HG03139 (cell line): ENCODE measurements around the gene SPRY4.
"Not testable (repeated sequence)": the region's sequence is repeated elsewhere in the genome, so short reads cannot be mapped to it uniquely, and the experiment has no call there.

Experiments
- ATAC-seq: cut with Tn5 transposase; IDR thresholded peaks from one replicate; pipeline ENCODE4 v1.9.1; 2021; ENCODE audit not compliant: unreplicated experiment

The SPRY4 gene

DNA sequence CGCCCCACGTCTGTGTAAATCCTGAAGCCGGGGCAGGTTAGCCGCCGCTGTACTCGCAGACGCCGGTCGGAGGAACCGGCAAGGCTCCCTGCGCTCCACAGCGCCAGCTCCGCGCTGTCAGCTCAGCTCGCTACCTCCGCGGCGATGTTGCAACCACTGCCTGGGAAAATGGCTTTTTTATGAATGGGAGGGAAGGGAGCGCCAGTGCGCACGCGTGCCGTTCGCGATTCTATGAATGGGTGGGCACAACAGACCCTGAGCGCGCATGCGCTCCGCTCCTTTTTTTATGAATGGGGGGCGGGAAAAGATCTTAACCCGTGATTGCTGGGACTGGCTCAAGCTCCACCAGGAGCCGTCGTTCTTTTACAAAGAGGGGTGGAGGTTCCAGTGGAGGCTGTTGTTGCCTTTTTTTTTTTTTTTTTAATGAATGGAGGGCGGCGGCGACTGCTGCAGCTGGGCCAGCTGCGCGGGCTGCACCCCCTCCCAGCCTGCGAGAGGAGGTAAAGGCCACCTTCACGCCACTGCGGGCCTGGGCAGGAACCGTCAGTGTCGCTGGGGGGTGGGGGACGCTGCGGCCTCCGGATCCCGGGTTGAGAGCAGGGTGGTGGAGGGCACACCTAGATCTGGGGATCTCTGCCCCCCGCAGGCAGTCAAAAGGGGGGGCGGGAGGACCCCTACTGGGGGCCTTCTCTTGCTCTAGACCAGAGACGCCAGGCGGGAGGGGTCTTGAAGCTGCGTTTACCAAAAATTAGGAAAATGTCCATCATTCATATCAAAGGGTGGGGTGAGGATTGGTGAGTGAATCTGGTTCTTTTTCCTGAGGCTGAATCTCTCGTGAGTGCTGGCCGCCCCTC lies at the start of gene SPRY4:
Gene SPRY4, minus strand, starts transcription at position 151 of the 854 bp plus-strand sequence. CDS start 9,913 bp downstream, outside the sequence.
- peak; percentile 56 for ATAC-seq

DNA sequence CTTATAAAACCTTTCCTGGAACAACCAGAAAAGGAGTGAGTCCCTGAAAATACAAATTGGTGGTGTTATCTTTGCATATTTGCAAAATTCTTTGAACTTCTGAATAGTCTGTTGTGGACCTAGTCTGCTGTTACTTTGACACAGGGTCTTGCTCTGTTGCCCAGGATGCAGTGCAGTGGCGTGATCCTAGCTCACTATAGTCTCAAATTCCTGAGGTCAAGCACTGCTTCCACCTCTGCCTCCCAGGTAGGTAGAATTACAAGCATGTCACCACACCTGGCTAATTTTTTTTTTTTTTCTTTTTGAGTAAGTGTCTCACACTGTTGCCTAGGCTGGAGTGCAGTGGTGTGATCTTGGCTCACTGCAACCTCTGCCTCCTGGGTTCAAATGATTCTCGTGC lies 43.7 kb upstream of the SPRY4 start:
- ATAC-seq, result no peak

DNA sequence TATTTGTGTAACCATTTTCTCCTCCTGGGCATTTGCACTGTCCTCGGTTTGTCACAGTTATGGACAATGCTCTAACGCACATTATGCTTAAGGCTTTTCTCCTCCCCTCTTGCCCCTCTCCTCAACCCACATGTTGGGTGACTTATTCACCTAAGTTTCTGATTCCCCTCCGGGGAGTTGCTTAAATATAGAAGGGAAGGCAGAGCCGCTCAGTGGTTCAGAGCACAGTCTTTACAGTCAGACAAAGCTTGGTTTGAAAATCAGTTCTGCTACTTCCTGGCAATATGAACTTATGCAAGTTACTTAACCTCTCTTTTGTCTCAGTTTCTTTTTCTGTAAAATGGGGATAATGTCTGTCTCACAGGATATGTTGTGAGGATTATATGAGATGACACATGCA lies 41.2 kb upstream of the SPRY4 start:
- no peak for ATAC-seq

DNA sequence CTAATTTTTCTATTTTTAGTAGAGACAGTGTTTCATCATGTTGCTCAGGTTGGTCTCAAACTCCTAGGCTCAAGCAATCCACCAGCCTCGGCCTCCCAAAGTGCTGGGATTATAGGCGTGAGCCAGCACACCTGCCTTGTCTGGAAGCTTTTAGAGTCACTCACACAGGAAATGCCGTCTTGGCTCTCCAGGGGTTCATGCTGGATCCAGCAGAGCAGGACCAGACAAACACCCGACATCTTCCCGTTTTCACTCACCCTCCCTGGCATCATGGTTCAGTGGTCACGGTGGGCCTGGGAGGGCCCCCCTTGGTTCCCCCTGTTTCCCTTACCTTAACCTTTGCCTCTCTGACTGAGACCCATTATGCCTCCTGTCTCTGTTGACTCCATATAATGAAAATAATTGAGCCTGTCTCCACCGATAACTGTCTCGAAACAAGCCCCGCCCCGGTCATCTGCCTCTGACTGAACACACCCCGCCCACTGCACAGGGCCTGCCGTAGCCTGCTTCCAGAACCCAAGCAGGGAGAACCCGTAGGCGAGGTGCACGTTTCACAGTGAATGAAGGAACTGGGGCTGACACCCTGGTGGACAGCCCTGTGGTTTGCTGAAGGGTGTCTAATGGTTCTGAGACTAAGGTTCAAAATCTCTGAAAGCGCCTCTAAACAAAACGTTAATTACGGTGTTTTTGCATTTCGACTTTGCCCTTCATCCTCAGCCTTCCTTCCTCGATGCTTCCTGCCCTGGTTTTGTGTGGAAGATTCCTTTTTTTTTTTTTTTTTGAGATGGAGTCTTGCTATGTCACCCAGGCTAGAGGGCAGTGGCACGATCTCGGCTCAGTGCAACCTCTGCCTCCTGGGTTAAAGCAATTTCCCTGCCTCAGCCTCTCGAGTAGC lies 39.7 kb upstream of the SPRY4 start:
- no peak for ATAC-seq

- no peak for ATAC-seq
Measured at GRCh38 chr5:142363619-142363963, 38.8 kb upstream of the SPRY4 start.

DNA sequence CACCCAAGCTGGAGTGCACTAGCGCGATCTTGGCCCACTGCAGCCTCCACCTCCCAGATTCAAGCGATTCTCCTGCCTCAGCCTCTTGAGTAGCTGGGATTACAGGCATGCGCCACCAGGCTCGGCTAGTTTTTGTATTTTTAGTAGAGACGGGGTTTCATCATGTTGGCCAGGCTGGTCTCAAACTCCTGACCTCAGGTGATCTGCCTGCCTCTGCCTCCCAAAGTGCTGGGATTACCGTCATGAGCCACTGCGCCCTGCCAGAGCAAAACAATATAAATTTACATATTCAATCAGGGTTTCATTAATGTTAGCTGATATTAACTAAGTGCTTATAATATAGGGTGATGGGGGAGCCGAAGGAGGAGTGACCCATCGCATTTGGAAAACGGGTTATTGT lies 37.4 kb upstream of the SPRY4 start:
- ATAC-seq, result not testable (repeated sequence)

DNA sequence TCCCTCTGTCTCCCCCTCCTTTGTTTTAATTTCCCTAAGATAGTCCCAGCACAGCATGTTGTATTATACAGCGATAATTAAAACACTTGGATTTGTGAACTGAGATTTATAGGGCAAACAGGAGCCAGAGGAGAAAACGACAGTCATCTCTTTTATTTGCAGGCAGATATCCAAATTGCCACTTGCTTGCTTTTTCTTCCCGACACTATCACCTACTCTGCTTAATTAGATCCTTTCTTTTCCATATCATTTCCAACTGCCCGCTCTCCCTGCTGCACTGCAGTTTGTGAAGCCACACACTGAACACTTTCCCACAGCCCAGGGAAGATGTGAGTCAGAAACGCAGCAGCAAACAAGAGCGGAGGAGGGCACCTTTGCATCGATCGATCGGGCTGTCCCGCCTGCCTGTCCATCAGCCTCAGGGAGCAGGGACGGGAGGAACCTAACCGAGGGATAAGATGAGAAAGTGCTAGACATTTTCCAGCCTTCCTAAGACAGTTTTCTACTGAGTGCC lies 35.8 kb upstream of the SPRY4 start:
- ATAC-seq, result no peak

GRCh38 chr5:142360051-142360498 lies 35.3 kb upstream of the SPRY4 start:
- no peak for ATAC-seq

DNA sequence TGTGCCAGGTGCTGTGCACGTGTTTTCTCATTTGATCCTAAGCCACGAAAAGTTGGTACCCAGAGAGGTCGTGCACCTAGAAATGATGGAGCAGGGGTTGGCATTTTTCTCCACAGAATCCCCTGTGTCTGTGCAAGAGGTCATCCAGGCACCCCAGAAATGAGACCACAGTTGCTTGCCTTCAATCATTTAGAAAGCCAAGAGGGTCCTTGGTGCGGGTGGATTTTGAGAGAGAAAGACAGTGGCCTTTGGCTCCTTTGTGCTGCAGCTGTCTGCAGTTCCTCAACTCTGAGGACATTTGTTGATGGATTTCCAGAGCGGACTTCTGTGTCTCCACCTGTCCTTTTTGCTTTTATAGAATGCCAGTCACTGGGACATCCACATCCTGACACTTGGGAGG lies 33.8 kb upstream of the SPRY4 start:
- no peak for ATAC-seq

DNA sequence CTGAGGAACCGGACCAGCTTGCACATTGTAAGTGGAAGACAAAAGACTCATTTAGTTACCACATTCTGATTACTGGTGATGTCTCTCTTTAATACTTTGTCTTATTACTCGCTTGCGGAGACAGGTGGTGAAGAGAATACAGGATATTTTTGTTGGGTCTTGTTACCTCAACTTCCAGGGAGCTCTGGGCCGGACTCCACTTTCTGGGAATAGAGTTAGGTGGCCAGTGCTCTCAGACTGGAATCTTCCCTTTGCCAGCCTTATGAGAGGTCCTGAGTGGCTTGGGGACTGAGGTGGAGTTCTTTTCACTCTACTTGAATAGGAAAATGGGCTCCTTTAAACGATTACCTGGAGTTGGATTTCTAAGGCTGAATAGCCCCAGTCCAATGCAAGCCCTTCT lies 33.3 kb upstream of the SPRY4 start:
- no peak for ATAC-seq

DNA sequence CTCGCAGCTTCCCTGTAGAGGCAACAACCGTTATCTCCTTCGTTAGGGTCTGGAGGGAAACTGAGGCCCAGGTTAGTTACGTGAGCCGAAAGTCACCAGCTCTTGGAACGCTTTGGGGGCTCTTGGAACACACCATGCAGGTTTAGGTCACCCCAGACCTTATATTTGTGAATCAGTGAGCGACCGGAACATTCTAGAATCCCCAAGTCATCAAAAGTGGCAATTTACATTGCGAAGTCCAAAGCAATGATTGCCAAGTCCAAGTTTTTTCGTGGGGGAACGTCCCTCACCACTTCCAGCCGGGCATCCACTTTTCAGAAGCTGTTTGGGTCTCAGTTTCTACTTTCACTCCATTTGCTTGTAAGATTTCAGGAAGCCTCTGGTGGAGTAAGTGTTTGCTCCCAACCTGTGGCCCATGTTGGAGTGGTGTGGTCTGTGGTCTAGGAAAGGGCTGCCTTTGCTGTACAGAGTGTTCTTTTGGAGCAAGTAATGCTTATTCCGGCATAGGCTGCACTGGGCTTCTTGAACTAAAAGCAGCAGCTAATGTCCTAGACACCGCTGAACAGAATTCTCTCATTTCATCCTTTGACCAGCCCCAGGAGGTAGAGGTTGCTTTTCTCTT lies 32.8 kb upstream of the SPRY4 start:
- no peak for ATAC-seq

GRCh38 chr5:142356716-142357468 lies 32.1 kb upstream of the SPRY4 start:
- ATAC-seq, result peak; percentile 91

DNA sequence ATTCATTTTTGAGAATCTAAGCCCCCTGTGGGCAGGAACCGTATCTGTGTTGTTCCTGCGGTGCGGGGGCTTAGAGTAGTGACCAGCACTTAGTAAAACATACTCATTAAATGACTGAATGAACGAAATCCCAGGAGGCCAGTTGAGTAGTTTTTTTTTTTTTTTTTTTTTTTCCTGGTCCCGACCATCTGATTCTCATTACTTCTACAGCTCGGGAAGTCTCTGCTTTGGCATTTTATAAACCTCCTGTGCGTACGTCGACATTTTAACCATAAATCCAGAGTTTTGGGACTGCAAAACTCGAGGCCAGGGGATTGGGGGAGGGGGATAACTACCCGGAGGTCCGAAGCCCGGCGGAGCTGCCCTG lies 31.5 kb upstream of the SPRY4 start:
- ATAC-seq, result no peak

DNA sequence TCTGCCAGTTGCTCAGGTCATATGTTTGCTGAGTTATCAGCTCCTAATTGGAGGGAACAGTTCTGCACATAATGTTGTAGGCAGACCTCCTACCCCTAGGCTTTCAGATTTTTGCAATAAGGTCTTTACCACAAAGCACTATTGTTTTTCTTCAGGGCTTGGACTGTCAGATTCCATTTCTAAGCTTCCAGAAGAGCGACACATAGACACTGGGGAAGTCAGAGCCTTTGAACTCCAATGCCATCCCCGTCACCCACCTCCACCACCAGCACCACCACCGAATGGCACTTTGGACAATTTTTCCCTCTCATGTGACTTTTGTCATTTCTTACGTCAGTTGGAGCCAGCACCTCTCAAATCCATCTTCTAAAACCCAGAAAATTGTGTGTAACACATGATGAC lies 28.3 kb upstream of the SPRY4 start:
- no peak for ATAC-seq

- no peak for ATAC-seq
Measured at GRCh38 chr5:142350021-142350420, 25.2 kb upstream of the SPRY4 start.

DNA sequence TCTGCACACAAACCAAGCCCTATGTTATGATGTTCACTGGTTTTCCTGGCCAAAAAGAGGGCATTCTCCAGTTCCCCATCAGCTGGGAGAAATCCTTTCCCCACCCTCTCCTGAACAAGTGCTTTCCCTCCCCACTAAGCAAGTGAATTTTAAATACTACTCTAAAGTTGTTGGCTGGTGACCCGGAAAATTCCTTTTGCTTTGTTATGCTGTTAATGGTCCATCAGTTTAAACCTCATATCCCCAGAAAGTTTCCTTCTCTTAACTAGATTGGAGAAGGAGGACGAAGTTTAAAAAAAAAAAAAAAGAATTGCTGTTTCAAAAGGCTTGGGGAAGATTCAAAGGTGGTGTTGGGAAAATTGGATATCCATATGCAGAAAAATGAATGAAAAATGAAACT lies 21.9 kb upstream of the SPRY4 start:
- no peak for ATAC-seq

DNA sequence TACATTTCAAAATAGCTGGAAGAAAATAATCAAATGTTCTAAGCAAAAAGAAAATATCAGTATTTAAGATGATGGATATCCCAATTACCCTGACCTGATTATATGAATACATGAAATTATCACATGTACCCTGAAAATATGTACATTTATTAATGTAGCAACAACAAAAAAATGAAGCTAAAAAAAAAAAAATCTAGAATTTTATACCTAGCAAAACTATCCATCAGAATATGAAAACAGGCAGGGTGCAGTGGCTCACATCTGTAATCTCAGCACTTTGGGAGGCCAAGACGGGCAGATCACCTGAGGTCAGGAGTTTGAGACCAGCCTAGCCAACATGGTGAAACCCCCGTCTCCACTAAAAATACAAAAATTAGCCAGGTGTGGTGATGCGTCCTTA lies 20.1 kb upstream of the SPRY4 start:
- not testable (repeated sequence) for ATAC-seq

DNA sequence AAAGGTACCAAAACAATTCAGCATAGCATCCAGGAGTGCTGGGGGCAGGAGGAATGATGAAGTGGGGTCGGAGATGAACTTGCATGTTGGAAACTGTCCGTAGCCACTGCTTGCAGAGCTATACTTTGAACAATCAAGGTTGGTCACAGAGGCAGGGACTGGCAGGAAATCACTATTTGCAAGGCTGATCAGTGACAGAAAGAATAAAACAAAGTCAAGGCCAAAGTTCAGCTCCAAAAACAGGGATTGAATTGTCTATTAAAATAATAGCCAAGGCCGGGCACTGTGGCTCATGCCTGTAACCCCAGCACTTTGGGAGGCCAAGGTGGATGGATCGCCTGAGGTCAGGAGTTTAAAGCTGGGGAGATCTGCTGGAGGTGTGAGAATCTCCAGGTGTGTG lies 18.7 kb upstream of the SPRY4 start:
- ATAC-seq, result no peak

DNA sequence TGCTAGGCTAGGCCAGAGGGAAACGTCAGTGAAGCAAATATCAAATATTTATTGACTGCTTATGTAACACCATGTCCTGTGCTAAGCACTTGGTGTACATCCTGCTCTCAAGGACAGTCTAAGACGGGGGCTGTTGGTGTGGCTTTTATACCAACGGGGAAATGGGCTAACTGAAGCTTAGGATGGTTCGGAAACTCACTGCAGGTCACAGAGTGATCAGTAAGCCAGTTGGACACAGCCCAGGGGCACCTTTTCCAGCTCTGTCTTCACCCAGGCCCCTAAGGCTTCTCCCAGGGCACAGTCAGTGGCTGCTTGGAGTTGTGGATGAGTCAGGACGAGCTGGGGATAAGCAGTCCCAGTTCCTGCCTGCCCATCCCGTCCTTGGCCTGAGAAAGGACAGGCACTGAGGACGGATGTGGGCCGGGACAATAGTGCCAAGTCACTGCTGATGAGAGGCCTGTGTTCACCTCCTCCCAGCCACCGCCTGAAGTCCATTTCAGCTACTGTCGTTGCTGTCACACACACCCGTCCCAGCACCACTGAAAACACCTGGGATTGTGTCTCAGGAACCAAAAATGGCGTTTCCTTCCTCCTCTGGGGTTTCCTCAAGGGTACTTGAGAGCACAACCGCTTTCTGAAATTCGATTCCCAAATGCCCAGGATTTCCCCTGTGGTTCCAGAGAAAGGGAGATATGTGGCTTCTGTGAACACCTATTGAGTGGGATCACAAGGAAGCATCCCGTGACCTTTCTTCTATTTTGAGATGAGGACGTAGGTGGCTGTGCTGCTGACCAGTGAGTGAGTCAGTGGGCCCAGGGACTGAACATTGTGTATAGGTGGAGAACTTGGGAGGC lies 17.5 kb upstream of the SPRY4 start:
- no peak for ATAC-seq

DNA sequence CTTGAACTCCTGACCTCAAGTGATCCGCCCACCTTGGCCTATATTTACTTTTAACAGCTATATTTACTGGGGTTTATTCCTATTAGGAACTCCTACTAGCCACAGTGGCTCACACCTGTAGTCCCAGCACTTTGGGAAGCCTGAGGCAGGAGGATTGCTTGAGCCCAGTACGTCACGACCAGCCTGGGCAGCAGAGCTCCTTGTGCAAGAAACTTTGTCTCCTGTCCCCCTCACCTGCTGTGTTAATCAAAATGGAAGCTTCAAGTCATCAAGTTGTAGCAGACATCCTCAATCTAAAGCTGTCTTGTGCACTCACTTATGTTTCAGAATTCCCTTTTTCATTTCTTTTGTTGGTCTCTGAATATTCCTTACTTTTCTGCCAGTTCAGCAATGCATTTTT lies 15.0 kb upstream of the SPRY4 start:
- no peak for ATAC-seq
